Hair follicle dermal papilla cell (primary cell): Measurements from ENCODE around the gene KRT14. TPM values are rescaled to one million over a fixed set of nuclear protein-coding genes. Genes with fewer than 3 reads are reported as not detected.

Experiments used
- total RNA-seq: library from RNA; depleted of rRNA; stranded (reverse); fragments of >200 nt; gene quantifications from 2 replicates; pipeline ENCODE4 v1.2.3, GENCODE V29; 2012

KRT14 gene
- 5.5 and 7.0 TPM in 2 replicates for total RNA-seq

GRCh38 chr17:41586863-41587495, at the start of gene KRT14:
Gene KRT14, minus strand, starts transcription at chr17:41586895. Its CDS starts 61 bp downstream, at chr17:41586834.

GRCh38 chr17:41624208-41625101, 37.8 kb upstream of the KRT14 start, which contains the start of gene KRT17:
Gene KRT17, minus strand, starts transcription at chr17:41624575. Its CDS starts 66 bp downstream, at chr17:41624509.

DNA sequence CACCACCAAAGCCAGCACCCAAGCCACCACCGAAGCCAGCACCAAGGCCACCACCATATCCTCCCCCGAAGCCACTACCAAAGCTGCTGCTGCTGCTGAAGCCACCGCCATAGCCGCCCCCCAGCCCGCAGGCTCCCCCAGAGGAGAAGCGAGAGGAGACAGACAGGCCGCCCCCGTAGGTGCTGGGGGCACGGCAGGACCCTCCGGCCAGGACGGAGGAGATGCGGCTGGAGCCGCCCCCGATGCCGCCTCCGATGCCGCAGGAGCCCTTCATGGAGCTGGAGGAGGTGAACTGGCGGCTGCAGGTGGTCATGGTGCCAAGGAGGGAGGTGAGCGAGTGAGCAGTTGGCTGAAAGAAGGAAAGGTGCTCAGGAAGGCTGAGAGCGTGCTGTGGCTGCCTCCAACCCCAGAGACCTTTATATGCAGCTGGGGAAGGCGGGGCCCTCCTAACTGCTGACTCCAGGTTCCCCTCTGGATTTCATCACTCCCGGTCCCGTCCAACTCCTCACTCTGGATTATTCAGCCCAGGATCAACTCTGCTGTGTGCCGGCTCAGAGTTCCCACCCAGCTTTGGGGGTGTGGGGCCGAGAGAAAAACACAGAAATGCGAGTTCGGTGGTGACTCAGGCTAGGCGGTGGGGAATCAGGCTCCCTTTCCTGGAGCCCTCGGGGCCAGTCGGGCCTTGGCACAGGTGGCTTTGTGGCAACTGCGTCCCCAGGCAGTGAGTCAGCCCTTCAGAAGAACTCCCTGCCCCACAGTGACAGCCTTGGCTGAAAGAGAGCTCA, 25.9 kb upstream of the KRT14 start, which contains the start of gene KRT16:
Gene KRT16 (minus strand): TSS at position 392 of the 785 bp plus-strand sequence. CDS start 79 bp downstream, at position 313.

DNA sequence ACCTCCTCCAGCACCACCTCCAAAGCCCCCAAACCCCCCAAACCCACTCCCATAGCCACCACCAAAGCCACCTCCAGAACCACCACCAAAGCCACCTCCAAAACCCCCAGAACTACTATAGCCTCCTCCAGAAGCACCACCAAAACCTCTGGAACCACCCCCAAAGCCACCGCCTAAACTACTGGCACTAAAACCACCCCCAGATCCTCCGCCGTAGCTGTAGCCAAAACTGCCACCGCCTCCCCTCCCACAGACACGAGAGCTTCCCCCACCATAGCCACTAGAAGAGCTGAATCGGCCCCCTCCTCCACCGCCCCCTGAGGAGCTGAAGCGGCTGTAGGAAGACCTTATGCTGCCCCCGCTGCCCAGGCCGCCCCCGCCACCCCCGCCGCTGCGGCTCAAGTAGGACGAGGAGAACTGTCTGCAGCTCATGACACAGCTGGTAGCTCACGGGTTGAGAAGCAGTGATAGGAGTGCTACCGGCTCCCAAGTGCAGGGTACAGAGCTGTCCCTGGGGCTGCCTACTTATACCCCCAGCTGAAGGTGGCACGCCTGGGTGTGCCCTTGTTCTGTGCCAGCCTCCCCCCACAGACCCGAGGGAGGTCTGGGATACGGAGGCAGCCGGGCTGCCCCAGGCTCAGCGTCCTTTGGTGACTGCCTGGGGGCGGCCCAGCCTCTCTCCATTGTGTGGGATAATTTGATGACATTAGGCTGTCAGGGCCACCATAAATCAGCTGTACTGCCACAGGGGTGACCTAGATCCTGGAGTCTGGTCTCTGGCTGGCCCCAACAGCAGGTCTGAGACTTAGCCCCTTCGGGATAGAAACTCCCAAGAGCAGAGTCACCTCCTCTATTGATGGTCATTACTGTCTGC, 14.9 kb downstream of the KRT14 start, which contains the start of gene KRT9:
Gene KRT9 (minus strand): TSS at position 499 of the 874 bp plus-strand sequence. CDS start 67 bp downstream, at position 432.

Other genes starting within 250 kb of the KRT14 start
- not detected in 2 replicates for gene KRT33A, start 236.1 kb downstream of the KRT14 start, total RNA-seq
- gene KRT33B, start 217.1 kb downstream of the KRT14 start, total RNA-seq = not detected in 2 replicates
- 0.16 TPM in 1 of 2 replicates, not detected in the other for gene KRT34, start 204.6 kb downstream of the KRT14 start, total RNA-seq
- not detected in 2 replicates for gene KRT31, start 189.3 kb downstream of the KRT14 start, total RNA-seq
- gene KRT37, start 162.3 kb downstream of the KRT14 start, total RNA-seq = not detected in 2 replicates
- gene KRT38, start 145.9 kb downstream of the KRT14 start, total RNA-seq = not detected in 2 replicates
- not detected in 2 replicates for gene KRT32, start 119.5 kb downstream of the KRT14 start, total RNA-seq
- not detected in 2 replicates for gene KRT35, start 105.7 kb downstream of the KRT14 start, total RNA-seq
- gene KRT36, start 97.0 kb downstream of the KRT14 start, total RNA-seq = not detected in 2 replicates
- not detected in 2 replicates for gene KRT13, start 81.3 kb downstream of the KRT14 start, total RNA-seq
- gene KRT15, start 68.0 kb downstream of the KRT14 start, total RNA-seq = 0.32 and 0.97 TPM in 2 replicates
- gene KRT19, start 58.6 kb downstream of the KRT14 start, total RNA-seq = 0.73 and 0.81 TPM in 2 replicates
- not detected in 2 replicates for gene KRT9, start 14.8 kb downstream of the KRT14 start, total RNA-seq
- gene KRT16, start 25.9 kb upstream of the KRT14 start, total RNA-seq = 0.49 and 0.65 TPM in 2 replicates
- 25.7 and 36.0 TPM in 2 replicates for gene KRT17, start 37.7 kb upstream of the KRT14 start, total RNA-seq
- gene EIF1, start 102.0 kb upstream of the KRT14 start, total RNA-seq = 87.1 and 101 TPM in 2 replicates
- not detected in 2 replicates for gene GAST, start 125.4 kb upstream of the KRT14 start, total RNA-seq
- under 0.01 TPM in 1 of 2 replicates, not detected in the other for gene HAP1, start 147.7 kb upstream of the KRT14 start, total RNA-seq
- 8.5 and 10.4 TPM in 2 replicates for gene JUP, start 199.8 kb upstream of the KRT14 start, total RNA-seq
- 53.8 and 72.7 TPM in 2 replicates for gene P3H4, start 225.1 kb upstream of the KRT14 start, total RNA-seq
- 336 and 351 TPM in 2 replicates for gene FKBP10, start 226.1 kb upstream of the KRT14 start, total RNA-seq
- 74.8 and 97.8 TPM in 2 replicates for gene NT5C3B, start 249.3 kb upstream of the KRT14 start, total RNA-seq